ENCODE measurements around the gene RXYLT1. TPM values are rescaled to one million over a fixed set of nuclear protein-coding genes. Genes with fewer than 3 reads are reported as not detected.

Gene RXYLT1
- total RNA-seq, 6 experiments from 2014 or later, result 15.3 to 17.9 (median 16.7) TPM

- Mint-ChIP-seq H3K4me3 (no peak overlapping the region), H3K36me3 (ENCODE audit: low read depth) (peaks cover 35% of the 10 kb centered on the region), H3K27ac (no peak overlapping the region), H3K4me1 (ENCODE audit: low read depth) (peaks cover 58% of the 10 kb centered on the region), H3K27me3 (ENCODE audit: insufficient read depth) (peaks cover under 1% of the 10 kb centered on the region; the same call in 1 of the 2 replicates), H3K9me3 (no peaks in the 10 kb centered on the region)
- TF ChIP-seq CTCF (IDR thresholded peaks at IDR 0.05), result no peak
- no peak for DNase-seq
These were observed 69.9 kb downstream of the RXYLT1 start for GRCh38 chr12:63849641-63850040.

- H3K27ac Mint-ChIP-seq, result no peak overlapping the region
- H3K27me3 Mint-ChIP-seq (ENCODE audit: insufficient read depth), result no peaks in the 10 kb centered on the region
- no peak for TF ChIP-seq CTCF (IDR thresholded peaks at IDR 0.05)
- peaks cover 25% of the 10 kb centered on the region for H3K36me3 Mint-ChIP-seq (ENCODE audit: low read depth)
- H3K4me1 Mint-ChIP-seq (ENCODE audit: low read depth), result peaks cover 63% of the 10 kb centered on the region
- no peak for DNase-seq
- H3K9me3 Mint-ChIP-seq, result no peaks in the 10 kb centered on the region
- H3K4me3 Mint-ChIP-seq, result no peak overlapping the region
These were observed 74.3 kb downstream of the RXYLT1 start for GRCh38 chr12:63853978-63854377.

GRCh38 chr12:63855299-63855698, 75.6 kb downstream of the RXYLT1 start:
- H3K36me3 Mint-ChIP-seq (ENCODE audit: low read depth), result peaks cover 19% of the 10 kb centered on the region
- no peak for TF ChIP-seq CTCF (IDR thresholded peaks at IDR 0.05)
- H3K27ac Mint-ChIP-seq, result no peak overlapping the region
- no peak overlapping the region for H3K4me3 Mint-ChIP-seq
- no peaks in the 10 kb centered on the region for H3K27me3 Mint-ChIP-seq (ENCODE audit: insufficient read depth)
- no peak for DNase-seq
- H3K4me1 Mint-ChIP-seq (ENCODE audit: low read depth), result peaks cover 51% of the 10 kb centered on the region
- H3K9me3 Mint-ChIP-seq, result no peaks in the 10 kb centered on the region

- H3K9me3 Mint-ChIP-seq, result no peaks in the 10 kb centered on the region
- no peaks in the 10 kb centered on the region for H3K27me3 Mint-ChIP-seq (ENCODE audit: insufficient read depth)
- no peak for DNase-seq
- peaks cover 66% of the 10 kb centered on the region for H3K4me1 Mint-ChIP-seq (ENCODE audit: low read depth)
- TF ChIP-seq CTCF (IDR thresholded peaks at IDR 0.05), result no peak
- H3K4me3 Mint-ChIP-seq, result no peak overlapping the region
- peaks cover 19% of the 10 kb centered on the region for H3K36me3 Mint-ChIP-seq (ENCODE audit: low read depth)
- peak overlapping the region; percentile 60; the same call in 1 of the 2 replicates for H3K27ac Mint-ChIP-seq
These were observed 78.3 kb downstream of the RXYLT1 start for GRCh38 chr12:63857771-63858670.

Other genes with a start within 250 kb of the RXYLT1 start
- gene DPY19L2, start 111.4 kb upstream of the RXYLT1 start, total RNA-seq (2021; fragmentation: NEBNext Ultra II Directional; extraction: Animal tissue kit (Norgen Biotek cat#: 25700)), result 1 to 10 TPM; 1.3 to 2.9 (median 2.0) TPM
- gene SRGAP1, start 64.8 kb downstream of the RXYLT1 start, total RNA-seq (2021; fragmentation: NEBNext Ultra II Directional; extraction: Animal tissue kit (Norgen Biotek cat#: 25700)), result 10 to 100 TPM; 35.7 to 45.8 (median 40.9) TPM

Measured in HFFc6 (cell line).